ENCODE data around the gene CDH8. TPM values are rescaled to one million over a fixed set of nuclear protein-coding genes. Genes with fewer than 3 reads are reported as not detected.

The CDH8 gene
- total RNA-seq, 1 donor, result not detected

DNA sequence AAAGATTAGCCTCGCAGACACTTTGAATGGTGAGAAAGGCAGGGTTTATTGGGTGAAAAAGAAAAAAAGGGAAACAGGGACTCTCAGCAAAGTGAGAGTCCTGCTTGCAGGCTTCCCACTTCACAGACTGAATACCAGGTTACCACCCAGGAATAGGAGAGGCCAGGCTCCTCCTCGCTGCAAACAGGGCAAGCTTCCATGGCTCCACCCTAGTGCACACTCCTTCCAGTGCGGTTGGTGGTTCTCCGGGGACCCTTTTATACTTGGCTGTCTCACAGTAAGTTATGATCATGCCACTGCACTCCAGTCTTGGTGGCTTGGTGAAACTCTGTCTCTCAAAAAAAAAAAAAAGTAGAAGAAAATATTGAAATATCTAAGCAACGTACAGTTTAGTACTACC, 30.5 kb upstream of the CDH8 start:
- no peak for TF ChIP-seq CTCF (IDR thresholded peaks at IDR 0.05; ENCODE audit: insufficient read depth, low read depth, low read length)
- no peak for DNase-seq (ENCODE audit: low read depth)
- no peak overlapping the region for H3K4me3 ChIP-seq (ENCODE audit: low read depth, low read length)

GRCh38 chr16:62064173-62064572, 27.9 kb upstream of the CDH8 start:
- DNase-seq (ENCODE audit: low read depth), result no peak
- no peak for TF ChIP-seq CTCF (IDR thresholded peaks at IDR 0.05; ENCODE audit: insufficient read depth, low read depth, low read length)
- H3K4me3 ChIP-seq (ENCODE audit: low read depth, low read length), result no peak overlapping the region

GRCh38 chr16:62060089-62060488, 23.9 kb upstream of the CDH8 start:
- no peak for TF ChIP-seq CTCF (IDR thresholded peaks at IDR 0.05; ENCODE audit: insufficient read depth, low read depth, low read length)
- DNase-seq (ENCODE audit: low read depth), result no peak
- no peak overlapping the region for H3K4me3 ChIP-seq (ENCODE audit: low read depth, low read length)

DNA sequence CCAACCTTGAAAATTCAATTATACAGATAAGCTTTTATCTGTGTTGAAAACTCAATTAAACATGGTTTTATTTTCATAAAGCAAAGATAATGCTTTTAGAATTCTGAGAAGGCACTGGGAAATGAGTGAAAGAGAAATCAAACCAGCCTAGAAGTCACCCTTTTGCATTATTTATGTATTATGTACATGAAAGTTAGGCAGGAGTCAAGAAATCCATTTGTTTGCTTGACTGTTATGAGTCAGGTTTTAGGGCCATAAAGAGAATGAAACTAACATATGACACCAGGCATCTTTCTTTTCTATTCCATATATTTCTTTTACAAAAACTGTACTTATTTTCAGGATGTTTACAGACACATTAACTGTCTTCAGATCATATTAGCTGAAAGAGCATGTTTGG, 23.3 kb upstream of the CDH8 start:
- no peak overlapping the region for H3K4me3 ChIP-seq (ENCODE audit: low read depth, low read length)
- no peak for TF ChIP-seq CTCF (IDR thresholded peaks at IDR 0.05; ENCODE audit: insufficient read depth, low read depth, low read length)
- DNase-seq (ENCODE audit: low read depth), result no peak

- no peak for TF ChIP-seq CTCF (IDR thresholded peaks at IDR 0.05; ENCODE audit: insufficient read depth, low read depth, low read length)
- no peak for DNase-seq (ENCODE audit: low read depth)
- no peak overlapping the region for H3K4me3 ChIP-seq (ENCODE audit: low read depth, low read length)
Measured at GRCh38 chr16:62058412-62058811, 22.2 kb upstream of the CDH8 start.

- no peak overlapping the region for H3K4me3 ChIP-seq (ENCODE audit: low read depth, low read length)
- no peak for DNase-seq (ENCODE audit: low read depth)
- no peak for TF ChIP-seq CTCF (IDR thresholded peaks at IDR 0.05; ENCODE audit: insufficient read depth, low read depth, low read length)
Measured at GRCh38 chr16:62051942-62052341, 15.7 kb upstream of the CDH8 start.

GRCh38 chr16:62050793-62051192, 14.6 kb upstream of the CDH8 start:
- no peak for TF ChIP-seq CTCF (IDR thresholded peaks at IDR 0.05; ENCODE audit: insufficient read depth, low read depth, low read length)
- DNase-seq (ENCODE audit: low read depth), result no peak
- no peak overlapping the region for H3K4me3 ChIP-seq (ENCODE audit: low read depth, low read length)

Data from fibroblast of villous mesenchyme (primary cell).